GM21529 (cell line): ENCODE results near the gene CNTROB.

ENCODE experiments used
- ATAC-seq: cut with Tn5 transposase; IDR thresholded peaks from one replicate; pipeline ENCODE4 v1.9.1; 2021; ENCODE audit not compliant: unreplicated experiment

CNTROB gene

DNA sequence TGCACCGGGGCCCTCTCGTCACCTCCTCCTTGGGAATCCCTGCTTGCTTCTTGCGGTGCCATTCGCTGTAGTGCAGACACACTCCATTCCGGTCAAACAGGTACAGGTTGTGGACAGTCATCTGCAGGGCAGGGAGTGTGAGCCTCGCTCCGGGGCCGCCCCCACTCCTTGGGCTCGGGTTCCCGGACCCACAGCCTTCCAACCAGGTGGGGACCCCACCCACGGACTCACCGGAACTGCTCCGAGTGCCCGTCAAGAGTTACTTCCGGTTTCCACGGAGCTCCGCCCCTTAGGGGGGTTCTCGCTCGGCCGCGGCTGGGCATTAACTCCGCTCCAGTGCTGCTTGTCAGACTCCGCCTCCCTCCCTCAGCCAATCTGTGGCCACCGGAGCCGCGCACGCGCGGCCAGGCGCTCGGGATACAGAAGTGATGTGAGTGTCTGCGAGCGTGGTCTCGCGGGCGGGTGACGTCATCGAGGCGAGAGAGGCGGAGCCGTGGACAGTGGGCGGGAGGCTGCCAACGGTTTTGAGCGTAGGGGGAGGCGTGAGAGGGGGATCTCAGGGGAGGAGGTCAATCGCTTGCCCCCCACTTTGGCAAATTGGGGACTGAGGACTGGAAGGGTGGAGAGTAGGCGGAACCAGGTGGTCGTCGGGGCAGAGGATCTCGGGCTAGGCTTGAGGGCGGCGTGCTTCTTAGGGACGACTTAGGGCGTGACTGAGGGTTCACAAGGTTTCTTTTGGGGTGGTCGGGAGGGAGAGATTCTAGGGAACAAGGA is at the start of gene CNTROB, which contains the start of gene TRAPPC1:
CNTROB (plus strand) TSS at position 498 of the 774 bp plus-strand sequence. CDS start 874 bp downstream, outside the sequence.
TRAPPC1 (minus strand) TSS at position 238 of the 774 bp plus-strand sequence; CDS start at position 121, 117 bp downstream.
- ATAC-seq, result peak; percentile 86

DNA sequence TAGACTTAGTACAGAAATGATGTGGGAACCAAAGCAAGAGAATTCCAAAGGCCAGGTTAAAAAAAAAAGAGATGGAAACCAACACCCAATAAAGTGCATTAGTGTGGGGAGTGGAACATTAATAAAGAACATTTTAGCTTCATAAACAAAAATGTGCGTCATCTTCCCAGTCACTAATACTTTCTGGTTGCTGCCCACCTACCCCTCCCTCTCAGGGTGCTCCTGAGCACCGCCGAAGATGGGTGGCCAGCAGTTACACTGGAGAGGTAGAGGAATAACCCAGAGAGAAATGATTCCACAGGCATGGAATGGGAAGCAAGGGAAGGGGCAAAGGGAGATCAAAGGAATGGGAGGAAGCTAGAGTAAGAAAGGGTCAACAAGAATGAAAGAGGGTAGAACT is 49.4 kb upstream of the CNTROB start:
- no peak for ATAC-seq

GRCh38 chr17:7883781-7884386 is 48.1 kb upstream of the CNTROB start:
- ATAC-seq, result no peak

DNA sequence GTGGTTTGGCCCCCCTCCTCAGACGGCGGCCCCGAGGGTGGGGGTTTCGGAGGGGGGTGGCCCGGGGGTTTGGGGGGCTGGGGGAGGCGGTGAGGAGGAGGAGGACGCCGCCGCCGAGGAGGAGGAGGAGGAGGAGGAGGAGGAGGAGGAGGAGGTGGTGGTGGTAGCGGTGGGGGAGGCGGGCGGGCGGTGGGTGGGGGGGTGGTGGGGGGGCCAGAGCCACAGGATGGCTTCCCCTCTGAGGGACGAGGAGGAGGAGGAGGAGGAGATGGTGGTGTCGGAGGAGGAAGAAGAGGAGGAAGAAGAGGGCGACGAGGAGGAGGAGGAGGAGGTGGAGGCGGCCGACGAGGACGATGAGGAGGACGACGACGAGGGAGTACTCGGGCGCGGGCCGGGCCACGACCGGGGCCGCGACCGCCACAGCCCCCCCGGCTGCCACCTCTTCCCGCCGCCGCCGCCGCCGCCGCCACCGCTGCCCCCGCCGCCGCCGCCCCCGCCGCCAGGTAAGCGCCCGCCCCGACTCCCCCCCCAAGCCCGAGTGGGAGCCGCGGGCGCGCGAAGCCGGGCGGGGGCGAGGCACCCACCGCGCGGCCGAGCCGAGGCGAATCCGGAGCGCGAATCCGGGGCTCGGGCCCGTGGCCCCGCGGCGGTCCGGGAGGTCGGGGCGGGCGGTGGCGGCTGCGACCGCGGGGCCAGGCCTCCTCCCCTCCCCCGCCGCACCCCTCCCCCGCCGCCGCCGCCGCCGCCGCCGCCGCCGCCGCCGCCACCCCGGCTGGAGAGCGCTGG is 47.2 kb upstream of the CNTROB start:
- peak; percentile 4 for ATAC-seq

DNA sequence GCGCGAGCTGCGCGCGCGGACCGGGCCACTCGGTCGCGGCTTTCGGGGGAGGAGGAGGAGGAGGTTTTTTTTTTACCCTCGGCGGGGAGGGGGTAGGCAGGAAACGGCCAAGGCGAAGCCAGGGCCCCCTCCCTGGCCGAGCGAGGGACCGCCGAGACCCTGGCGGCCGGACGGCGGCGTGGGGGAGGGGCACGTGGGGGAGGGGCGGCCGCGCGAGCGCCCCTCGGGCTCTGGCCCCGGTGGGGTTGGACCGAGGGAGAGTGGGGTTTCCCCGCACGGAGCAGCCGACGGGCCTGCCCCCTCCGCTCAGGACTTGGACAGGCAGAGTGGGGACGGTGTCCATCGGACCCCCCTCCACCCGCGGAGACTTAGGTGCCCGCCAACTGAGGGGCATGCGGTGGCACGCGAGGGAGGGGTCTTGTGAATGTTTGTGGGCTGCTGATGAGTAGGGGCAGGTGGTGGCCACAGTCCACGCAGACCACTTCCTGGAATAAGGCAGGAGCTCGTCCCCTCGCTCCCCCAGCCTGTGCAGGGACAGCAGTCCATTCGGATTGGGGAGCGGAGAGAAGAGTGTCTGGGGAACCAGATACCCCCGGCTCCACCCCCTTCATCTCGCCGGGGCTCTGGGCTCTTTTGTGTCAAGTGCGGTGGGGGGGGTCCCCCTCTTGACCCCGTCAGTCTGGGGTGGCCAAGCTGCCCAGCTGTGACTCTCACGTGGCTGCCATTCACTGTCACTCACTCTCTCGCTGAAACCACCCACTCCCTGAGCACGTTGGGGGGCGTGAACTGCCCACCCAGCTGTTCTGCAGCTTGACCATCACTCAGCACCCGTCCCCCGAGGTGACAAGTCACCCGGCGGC is 46.4 kb upstream of the CNTROB start:
- peak; percentile 30 for ATAC-seq

- ATAC-seq, result no peak
Measured at GRCh38 chr17:7886227-7887037, 45.6 kb upstream of the CNTROB start.

DNA sequence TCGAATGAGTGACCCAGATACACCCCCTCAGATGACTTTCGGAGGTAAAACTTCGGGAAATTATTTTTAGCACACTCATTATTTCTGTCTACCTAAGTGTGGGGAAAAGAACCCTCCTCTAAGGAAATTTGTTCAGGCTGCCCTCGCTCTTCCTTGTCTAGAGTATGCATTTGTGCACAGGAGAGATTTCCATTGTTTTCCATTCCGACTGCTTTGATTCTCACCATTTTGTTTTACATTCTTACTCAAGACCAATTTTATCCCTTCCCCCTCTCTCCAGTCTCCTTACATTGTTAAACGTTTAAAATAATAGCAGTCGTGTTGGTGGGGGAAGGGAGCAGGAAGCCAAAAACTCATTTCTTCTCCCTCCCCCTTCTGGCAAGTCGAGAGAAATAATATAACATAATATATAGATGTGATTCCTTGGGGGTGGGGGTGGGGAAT is 44.9 kb upstream of the CNTROB start:
- ATAC-seq, result no peak

- ATAC-seq, result peak; percentile 53
Measured at GRCh38 chr17:7887482-7888183, 44.4 kb upstream of the CNTROB start.

DNA sequence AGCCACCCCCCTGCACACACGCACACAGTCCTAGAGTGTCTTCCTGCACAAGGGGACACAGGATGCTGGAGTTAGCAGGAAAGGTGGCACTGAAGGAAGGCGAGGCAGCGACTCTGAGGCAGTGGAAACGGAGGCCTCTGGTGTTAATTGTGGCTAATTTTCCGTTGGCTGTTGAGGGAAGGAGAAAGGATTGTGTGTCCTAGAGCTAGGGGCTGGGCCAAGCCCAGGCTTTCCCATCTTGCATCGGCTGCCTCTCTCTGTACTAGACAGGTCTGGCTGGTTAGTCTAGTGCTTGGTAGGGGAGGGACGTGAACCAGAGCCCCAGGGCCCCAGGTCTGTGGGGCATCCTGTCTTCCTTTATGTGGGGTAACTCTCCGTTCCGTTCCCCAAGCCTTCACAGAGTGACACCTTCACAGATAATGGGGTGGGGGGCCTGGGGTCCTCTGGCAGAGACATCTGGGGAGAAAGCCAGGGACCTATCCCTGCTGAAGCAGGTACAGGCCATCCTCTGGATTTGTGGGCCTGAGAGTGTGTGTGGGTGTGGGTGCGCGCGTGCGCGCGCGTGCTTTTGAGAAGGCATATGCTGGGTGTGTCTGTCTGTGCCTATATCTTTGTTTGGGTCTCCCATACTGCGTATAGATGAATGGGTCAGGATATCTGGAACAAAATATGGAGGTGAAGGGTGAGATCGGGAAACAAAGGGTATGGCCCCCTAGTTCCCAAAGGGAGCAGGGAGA is 43.7 kb upstream of the CNTROB start, which contains the start of gene CHD3:
CHD3 (plus strand) TSS at position 606 of the 737 bp plus-strand sequence. CDS start 212 bp downstream, outside the sequence.
- ATAC-seq, result no peak

GRCh38 chr17:7889166-7889955 is 42.6 kb upstream of the CNTROB start:
- no peak for ATAC-seq

GRCh38 chr17:7893187-7893880 is 38.7 kb upstream of the CNTROB start:
- ATAC-seq, result no peak

- no peak for ATAC-seq
Measured at GRCh38 chr17:7894226-7894625, 37.8 kb upstream of the CNTROB start.

GRCh38 chr17:7894866-7895265 is 37.1 kb upstream of the CNTROB start:
- no peak for ATAC-seq

DNA sequence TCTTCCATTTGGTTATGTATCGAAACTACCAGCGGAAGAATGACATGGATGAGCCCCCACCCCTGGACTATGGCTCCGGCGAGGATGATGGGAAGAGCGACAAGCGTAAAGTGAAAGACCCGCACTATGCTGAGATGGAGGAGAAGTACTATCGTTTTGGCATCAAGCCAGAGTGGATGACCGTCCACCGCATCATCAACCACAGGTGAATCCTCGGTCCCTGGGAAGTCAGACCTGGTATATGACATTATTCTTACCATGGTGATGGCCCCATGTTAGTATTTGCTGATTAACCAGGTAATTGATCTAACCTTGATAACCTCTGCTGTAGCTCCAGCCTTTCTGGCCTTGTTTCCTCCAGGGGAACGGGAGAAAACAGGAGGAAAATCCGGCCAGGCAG is 34.9 kb upstream of the CNTROB start:
- no peak for ATAC-seq

- no peak for ATAC-seq
Measured at GRCh38 chr17:7897773-7898172, 34.2 kb upstream of the CNTROB start.

DNA sequence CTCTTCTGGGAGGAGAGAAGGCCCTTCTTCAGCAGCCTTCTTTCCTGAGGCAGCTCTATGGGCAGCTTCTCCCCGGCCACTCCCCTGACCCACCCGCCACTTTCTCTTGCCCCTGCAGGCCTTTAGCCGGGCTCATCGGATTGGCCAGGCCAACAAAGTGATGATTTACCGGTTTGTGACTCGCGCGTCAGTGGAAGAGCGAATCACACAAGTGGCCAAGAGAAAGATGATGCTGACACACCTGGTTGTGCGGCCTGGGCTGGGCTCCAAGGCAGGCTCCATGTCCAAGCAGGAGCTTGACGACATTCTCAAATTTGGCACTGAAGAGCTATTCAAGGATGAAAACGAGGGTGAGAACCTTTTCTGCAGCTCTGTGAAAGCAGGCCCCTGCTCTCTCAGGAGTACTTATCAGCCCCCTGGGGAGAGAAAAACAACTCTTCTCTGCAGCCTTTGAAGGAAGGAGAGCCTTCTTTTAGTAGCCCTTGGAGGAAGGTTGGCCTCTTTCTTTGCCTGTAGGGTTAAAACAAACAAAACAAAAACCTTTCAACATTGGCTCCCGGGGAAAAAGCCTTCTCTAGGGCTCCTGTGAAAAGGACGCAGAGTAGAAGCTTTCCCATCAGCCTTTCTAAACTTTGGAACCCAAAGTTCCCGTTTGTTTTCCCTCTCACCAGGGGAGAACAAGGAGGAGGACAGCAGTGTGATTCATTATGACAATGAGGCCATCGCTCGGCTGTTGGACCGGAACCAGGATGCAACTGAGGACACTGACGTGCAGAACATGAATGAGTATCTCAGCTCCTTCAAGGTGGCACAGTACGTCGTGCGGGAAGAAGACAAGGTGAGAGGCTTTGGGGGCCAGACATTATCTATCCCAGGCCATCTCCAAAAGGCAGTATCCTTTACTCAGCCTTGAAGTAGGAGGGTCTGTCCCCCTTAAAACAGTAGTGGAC is 28.6 kb upstream of the CNTROB start:
- no peak for ATAC-seq
